ENCODE measurements around the gene LIPA.
"Not testable (repeated sequence)": the region's sequence is repeated elsewhere in the genome, so short reads cannot be mapped to it uniquely, and the experiment has no call there.

Gene LIPA

GRCh38 chr10:89175816-89176215 is 75.8 kb downstream of the LIPA start:
- Histone ChIP-seq H3K9me3 (ENCODE audit: control insufficient read depth, low read length) (no peaks in the 10 kb centered on the region), H2AFZ (no peak overlapping the region), H3K36me3 (ENCODE audit: control insufficient read depth, insufficient read depth, low read length) (no peaks in the 10 kb centered on the region), H3K27ac (no peak overlapping the region), H3K9ac (no peak overlapping the region), H3K4me2 (ENCODE audit: low read length) (no peak overlapping the region), H3K4me3 (ENCODE audit: low read depth, low read length) (no peak overlapping the region), H3K27me3 (ENCODE audit: control insufficient read depth, insufficient read depth, low read length) (no peaks in the 10 kb centered on the region), H3K79me2 (no peaks in the 10 kb centered on the region), H3K4me1 (no peaks in the 10 kb centered on the region)
- no peak for TF ChIP-seq CTCF (IDR thresholded peaks at IDR 0.05)

- no peak for TF ChIP-seq CTCF (IDR thresholded peaks at IDR 0.05)
- no peak overlapping the region for H3K27ac ChIP-seq
Observed at GRCh38 chr10:89173075-89173474, 78.5 kb downstream of the LIPA start.

GRCh38 chr10:89171996-89172395 is 79.6 kb downstream of the LIPA start:
- no peak overlapping the region for H3K27ac ChIP-seq
- H3K4me1 ChIP-seq = no peaks in the 10 kb centered on the region
- H2AFZ ChIP-seq = no peak overlapping the region
- H3K9ac ChIP-seq = no peak overlapping the region
- H3K27me3 ChIP-seq (ENCODE audit: control insufficient read depth, insufficient read depth, low read length) = no peaks in the 10 kb centered on the region
- no peak overlapping the region for H3K4me3 ChIP-seq (ENCODE audit: low read depth, low read length)
- H3K79me2 ChIP-seq = no peaks in the 10 kb centered on the region
- no peak for TF ChIP-seq CTCF (IDR thresholded peaks at IDR 0.05)
- H3K4me2 ChIP-seq (ENCODE audit: low read length) = no peak overlapping the region
- H3K9me3 ChIP-seq (ENCODE audit: control insufficient read depth, low read length) = no peaks in the 10 kb centered on the region
- no peaks in the 10 kb centered on the region for H3K36me3 ChIP-seq (ENCODE audit: control insufficient read depth, insufficient read depth, low read length)

More at GRCh38 chr10:89173075-89173474, 78.5 kb downstream of the LIPA start:
- Histone ChIP-seq H3K36me3 (ENCODE audit: control insufficient read depth, insufficient read depth, low read length) (no peaks in the 10 kb centered on the region), H3K4me3 (ENCODE audit: low read depth, low read length) (no peak overlapping the region), H3K4me1 (no peaks in the 10 kb centered on the region), H3K79me2 (no peaks in the 10 kb centered on the region), H2AFZ (no peak overlapping the region), H3K9me3 (ENCODE audit: control insufficient read depth, low read length) (no peaks in the 10 kb centered on the region), H3K27me3 (ENCODE audit: control insufficient read depth, insufficient read depth, low read length) (no peaks in the 10 kb centered on the region), H3K4me2 (ENCODE audit: low read length) (no peak overlapping the region), H3K9ac (no peak overlapping the region)

- Histone ChIP-seq H2AFZ (no peak overlapping the region), H3K4me2 (ENCODE audit: low read length) (no peak overlapping the region), H3K27me3 (ENCODE audit: control insufficient read depth, insufficient read depth, low read length) (no peaks in the 10 kb centered on the region), H3K9ac (no peak overlapping the region), H3K4me3 (ENCODE audit: low read depth, low read length) (no peak overlapping the region), H3K36me3 (ENCODE audit: control insufficient read depth, insufficient read depth, low read length) (no peaks in the 10 kb centered on the region), H3K27ac (no peak overlapping the region), H3K9me3 (ENCODE audit: control insufficient read depth, low read length) (no peaks in the 10 kb centered on the region), H3K79me2 (no peaks in the 10 kb centered on the region), H3K4me1 (no peaks in the 10 kb centered on the region)
- TF ChIP-seq CTCF (IDR thresholded peaks at IDR 0.05) = no peak
Observed at GRCh38 chr10:89171263-89171872, 80.2 kb downstream of the LIPA start.

- not testable (repeated sequence) for H3K27me3 ChIP-seq (ENCODE audit: control insufficient read depth, insufficient read depth, low read length); H3K4me1 ChIP-seq; H3K27ac ChIP-seq; H3K4me3 ChIP-seq (ENCODE audit: low read depth, low read length); H3K9me3 ChIP-seq (ENCODE audit: control insufficient read depth, low read length); H2AFZ ChIP-seq; H3K79me2 ChIP-seq; H3K4me2 ChIP-seq (ENCODE audit: low read length); H3K36me3 ChIP-seq (ENCODE audit: control insufficient read depth, insufficient read depth, low read length); H3K9ac ChIP-seq
Observed at GRCh38 chr10:89168354-89168900, 83.1 kb downstream of the LIPA start.

Measured in parathyroid adenoma (tissue), 2 donors.